IMR-90 (cell line): ENCODE results near the gene MRPL45.

Experiments
- POLR2A ChIP-seq: IDR thresholded peaks from 2 replicates; pipeline ENCODE4 v1.6.1; 2012; ENCODE audit warnings: mild to moderate bottlenecking, low read depth, low read length
- SMC3 ChIP-seq: fragments of 150-350 bp; IDR thresholded peaks from 2 replicates; pipeline ENCODE4 v1.6.1; 2016; ENCODE audit warnings: low read depth, mild to moderate bottlenecking, antibody characterized with exemption, low read length, moderate library complexity

DNA sequence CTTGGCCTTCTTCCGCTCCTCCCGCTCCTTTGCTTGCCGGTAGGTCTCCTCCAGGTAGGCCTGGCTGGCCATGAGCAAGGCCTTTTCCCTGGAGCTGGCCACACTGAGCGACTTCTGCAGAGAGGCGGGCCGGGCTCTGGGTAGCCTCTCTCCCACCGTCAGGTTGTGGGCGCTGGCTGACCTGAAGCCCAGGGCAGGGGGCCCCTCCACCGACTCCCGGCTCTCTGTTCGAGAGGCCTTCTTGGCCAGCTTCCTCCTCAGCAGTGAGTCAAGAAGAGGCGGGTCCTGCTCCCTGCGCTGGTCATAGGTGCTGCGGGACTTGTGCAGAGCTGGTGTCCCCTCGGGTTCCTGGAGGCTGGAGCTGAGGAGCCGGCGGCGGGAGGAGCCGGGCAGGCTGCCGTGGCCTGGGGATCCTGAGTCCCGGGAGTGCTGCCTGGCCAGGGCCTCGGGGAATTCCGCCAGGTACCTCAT lies 34.0 kb downstream of the MRPL45 start:
- TF ChIP-seq SMC3 = no peak
- no peak for TF ChIP-seq POLR2A
